Measurements from ENCODE around the gene OTOA. TPM values are rescaled to one million over a fixed set of nuclear protein-coding genes. Genes with fewer than 3 reads are reported as not detected.

The OTOA gene
- total RNA-seq, 1 experiment from 2014 or later = 0.11 TPM

DNA sequence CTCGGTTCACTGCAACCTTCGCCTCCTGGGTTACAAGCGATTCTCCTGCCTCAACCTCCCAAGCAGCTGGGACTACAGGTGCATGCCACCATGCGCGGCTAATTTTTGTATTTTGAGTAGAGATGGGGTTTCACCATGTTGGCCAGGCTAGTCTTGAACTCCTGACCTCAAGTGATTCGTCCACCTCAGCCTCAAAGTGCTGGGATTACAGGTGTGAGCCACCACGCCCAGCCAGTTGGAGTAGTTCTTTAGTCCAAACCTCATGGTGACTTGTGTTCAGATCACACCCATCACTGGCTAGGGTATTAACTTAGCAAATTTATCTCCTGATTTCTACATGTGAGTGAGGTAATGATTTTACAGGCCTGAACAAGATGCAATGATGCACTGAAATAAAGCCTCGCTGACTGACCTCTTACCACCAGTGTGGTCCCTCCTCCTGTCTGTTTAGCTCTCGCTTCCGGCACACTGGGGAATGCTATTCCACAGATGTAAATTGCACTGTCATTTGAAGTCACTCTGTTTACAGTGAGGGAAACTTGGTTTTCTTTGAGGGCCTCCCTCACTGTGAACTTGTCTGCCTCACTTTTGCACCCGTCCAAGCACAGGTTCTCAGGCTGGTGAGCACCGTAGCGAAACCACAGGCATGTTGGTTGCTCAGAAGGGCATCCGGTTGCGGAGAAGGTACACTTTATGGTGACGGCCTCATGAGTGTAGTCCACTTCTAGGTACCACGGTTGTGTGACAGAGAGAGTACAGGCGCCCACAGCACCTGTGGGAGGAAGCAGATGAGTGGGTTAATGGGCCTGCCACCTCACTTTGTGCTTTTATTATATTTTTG, 16.8 kb upstream of the OTOA start:
- H3K36me3 Mint-ChIP-seq (ENCODE audit: insufficient read depth in 1 of 3, low read depth in 3 of 3) = no peaks in the 10 kb centered on the region; a peak in 1 of 7 replicates
- no peak overlapping the region for H2AK5ac ChIP-seq (ENCODE audit: insufficient read length, low read length)
- no peak overlapping the region for H2BK20ac ChIP-seq (ENCODE audit: low read depth, low read length, poor library complexity, severe bottlenecking)
- no peak overlapping the region for H3K9ac ChIP-seq (ENCODE audit: extremely low read depth, insufficient read length, low read length)
- no peak overlapping the region for H3K18ac ChIP-seq (ENCODE audit: insufficient read length, low read depth, low read length)
- H3K56ac ChIP-seq (ENCODE audit: insufficient read length, low read depth, low read length) = no peak overlapping the region
- no peaks in the 10 kb centered on the region for H3K27me3 Mint-ChIP-seq (ENCODE audit: low read depth)
- H3K9me3 ChIP-seq (ENCODE audit: control insufficient read depth, low read depth, low read length) = no peaks in the 10 kb centered on the region
- WGBS (ENCODE audit: extremely low coverage, insufficient read length, low lambda C conversion rate) = no CpG with 5 or more reads among the region's 18 CpGs
- TF ChIP-seq, protein P1, sequence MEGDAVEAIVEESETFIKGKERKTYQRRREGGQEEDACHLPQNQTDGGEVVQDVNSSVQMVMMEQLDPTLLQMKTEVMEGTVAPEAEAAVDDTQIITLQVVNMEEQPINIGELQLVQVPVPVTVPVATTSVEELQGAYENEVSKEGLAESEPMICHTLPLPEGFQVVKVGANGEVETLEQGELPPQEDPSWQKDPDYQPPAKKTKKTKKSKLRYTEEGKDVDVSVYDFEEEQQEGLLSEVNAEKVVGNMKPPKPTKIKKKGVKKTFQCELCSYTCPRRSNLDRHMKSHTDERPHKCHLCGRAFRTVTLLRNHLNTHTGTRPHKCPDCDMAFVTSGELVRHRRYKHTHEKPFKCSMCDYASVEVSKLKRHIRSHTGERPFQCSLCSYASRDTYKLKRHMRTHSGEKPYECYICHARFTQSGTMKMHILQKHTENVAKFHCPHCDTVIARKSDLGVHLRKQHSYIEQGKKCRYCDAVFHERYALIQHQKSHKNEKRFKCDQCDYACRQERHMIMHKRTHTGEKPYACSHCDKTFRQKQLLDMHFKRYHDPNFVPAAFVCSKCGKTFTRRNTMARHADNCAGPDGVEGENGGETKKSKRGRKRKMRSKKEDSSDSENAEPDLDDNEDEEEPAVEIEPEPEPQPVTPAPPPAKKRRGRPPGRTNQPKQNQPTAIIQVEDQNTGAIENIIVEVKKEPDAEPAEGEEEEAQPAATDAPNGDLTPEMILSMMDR (conservative IDR thresholded peaks at IDR 0.05) = no peak
- H2BK120ac ChIP-seq (ENCODE audit: low read depth, low read length, poor library complexity, severe bottlenecking) = no peak overlapping the region
- H3K4me2 ChIP-seq (ENCODE audit: insufficient read depth, insufficient read length, low read length) = no peak overlapping the region
- no peaks in the 10 kb centered on the region for H3K4me1 Mint-ChIP-seq
- H2BK15ac ChIP-seq (ENCODE audit: low read depth, low read length) = no peak overlapping the region
- H4K20me1 ChIP-seq (ENCODE audit: control insufficient read depth, insufficient read depth, insufficient read length) = no peaks in the 10 kb centered on the region
- H3K9me3 Mint-ChIP-seq = no peaks in the 10 kb centered on the region
- no peak overlapping the region for H3K4ac ChIP-seq (ENCODE audit: low read depth, low read length)
- no peak overlapping the region for H4K8ac ChIP-seq (replicated peaks; ENCODE audit: insufficient read length, low read depth, low read length)
- no peak overlapping the region for H4K91ac ChIP-seq (ENCODE audit: insufficient read length, low read depth, low read length)
- H2AFZ ChIP-seq (ENCODE audit: low read length) = no peak overlapping the region
- 0 out of 7 replicates have a peak overlapping the region, but pooled peaks of 1 of the 3 experiments have one; percentile 0 for H3K27ac Mint-ChIP-seq
- no peak overlapping the region for H4K5ac ChIP-seq (ENCODE audit: insufficient read length, low read depth, low read length)
- no peak overlapping the region for H2BK12ac ChIP-seq (ENCODE audit: insufficient read length, low read depth, low read length)
- H3K4me3 Mint-ChIP-seq = no peak overlapping the region
- H3K27me3 ChIP-seq (ENCODE audit: insufficient read depth, low read length) = no peaks in the 10 kb centered on the region
- no peak overlapping the region for H3K23ac ChIP-seq (ENCODE audit: insufficient read length, low read depth, low read length)
- no peak overlapping the region for H2BK5ac ChIP-seq (ENCODE audit: insufficient read length, low read length)
- no peaks in the 10 kb centered on the region for H3K4me1 ChIP-seq (ENCODE audit: insufficient read depth, low read length)
- H3T11ph ChIP-seq (ENCODE audit: low read length) = no peak overlapping the region
- H3K23me2 ChIP-seq (ENCODE audit: insufficient read length, low read depth, low read length, poor library complexity, severe bottlenecking) = no peaks in the 10 kb centered on the region
- H3K14ac ChIP-seq (ENCODE audit: insufficient read depth, low read length) = no peak overlapping the region
- H3K79me2 ChIP-seq (ENCODE audit: insufficient read depth, low read length) = peaks cover 1% of the 10 kb centered on the region; the same call in 1 of the 2 replicates
- no peak overlapping the region for H3K27ac ChIP-seq (ENCODE audit: insufficient read length, low read depth, low read length)
- no peak for DNase-seq
- H3K79me1 ChIP-seq (ENCODE audit: insufficient read depth, low read depth, low read length, poor library complexity, severe bottlenecking) = no peaks in the 10 kb centered on the region

Data from H9 (cell line).